ENCODE measurements around the gene NAGK.
"Not testable (repeated sequence)": the region's sequence is repeated elsewhere in the genome, so short reads cannot be mapped to it uniquely, and the experiment has no call there.

Gene NAGK

GRCh38 chr2:71045151-71045550, 23.3 kb upstream of the NAGK start:
- intact Hi-C loops (cut with DNase I; ENCODE audit: low total_unique reads): no loop called here
- TF ChIP-seq, protein P1, sequence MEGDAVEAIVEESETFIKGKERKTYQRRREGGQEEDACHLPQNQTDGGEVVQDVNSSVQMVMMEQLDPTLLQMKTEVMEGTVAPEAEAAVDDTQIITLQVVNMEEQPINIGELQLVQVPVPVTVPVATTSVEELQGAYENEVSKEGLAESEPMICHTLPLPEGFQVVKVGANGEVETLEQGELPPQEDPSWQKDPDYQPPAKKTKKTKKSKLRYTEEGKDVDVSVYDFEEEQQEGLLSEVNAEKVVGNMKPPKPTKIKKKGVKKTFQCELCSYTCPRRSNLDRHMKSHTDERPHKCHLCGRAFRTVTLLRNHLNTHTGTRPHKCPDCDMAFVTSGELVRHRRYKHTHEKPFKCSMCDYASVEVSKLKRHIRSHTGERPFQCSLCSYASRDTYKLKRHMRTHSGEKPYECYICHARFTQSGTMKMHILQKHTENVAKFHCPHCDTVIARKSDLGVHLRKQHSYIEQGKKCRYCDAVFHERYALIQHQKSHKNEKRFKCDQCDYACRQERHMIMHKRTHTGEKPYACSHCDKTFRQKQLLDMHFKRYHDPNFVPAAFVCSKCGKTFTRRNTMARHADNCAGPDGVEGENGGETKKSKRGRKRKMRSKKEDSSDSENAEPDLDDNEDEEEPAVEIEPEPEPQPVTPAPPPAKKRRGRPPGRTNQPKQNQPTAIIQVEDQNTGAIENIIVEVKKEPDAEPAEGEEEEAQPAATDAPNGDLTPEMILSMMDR (IDR thresholded peaks at IDR 0.05): no peak
- H3K36me3 ChIP-seq: no peaks in the 10 kb centered on the region

GRCh38 chr2:71045865-71046548, 22.4 kb upstream of the NAGK start:
- H3K9me3 ChIP-seq: no peaks in the 10 kb centered on the region
- TF ChIP-seq, protein P1 (IDR thresholded peaks at IDR 0.05): no peak
- H3K4me1 ChIP-seq: no peaks in the 10 kb centered on the region
- no peak overlapping the region for H3K4me3 ChIP-seq
- peaks cover 0 to 8% of the 10 kb centered on the region in 2 donors for H3K27me3 ChIP-seq
- intact Hi-C loops (cut with DNase I; ENCODE audit: low total_unique reads): no loop called here
- no peak overlapping the region for H3K27ac ChIP-seq
- no peak for DNase-seq
- H3K36me3 ChIP-seq: no peaks in the 10 kb centered on the region

More at GRCh38 chr2:71045151-71045550, 23.3 kb upstream of the NAGK start:
- peaks cover 0 to 8% of the 10 kb centered on the region in 2 donors for H3K27me3 ChIP-seq
- H3K4me1 ChIP-seq: no peaks in the 10 kb centered on the region
- no peak for DNase-seq
- H3K4me3 ChIP-seq: no peak overlapping the region
- no peak overlapping the region for H3K27ac ChIP-seq
- H3K9me3 ChIP-seq: no peaks in the 10 kb centered on the region

DNA sequence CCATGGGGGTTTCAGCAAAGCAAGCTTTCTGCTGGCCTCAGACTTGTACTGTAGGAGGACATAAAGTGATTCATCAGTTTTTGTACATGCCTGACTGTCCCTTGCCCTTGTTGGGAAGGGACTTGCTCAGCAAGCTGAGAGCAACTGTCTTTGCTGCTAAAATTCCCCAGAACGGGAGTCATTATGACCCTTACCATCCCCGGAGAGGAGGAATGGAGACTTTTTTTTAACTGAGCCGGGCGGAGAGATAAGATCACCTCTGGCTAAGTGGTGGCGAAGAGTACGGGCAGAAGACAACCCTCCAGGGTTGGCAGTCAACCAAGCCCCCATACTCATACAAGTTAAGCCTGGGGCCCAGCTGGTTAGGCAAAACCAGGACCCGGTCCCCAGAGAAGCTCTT, 20.4 kb upstream of the NAGK start:
- DNase-seq: no peak
- Histone ChIP-seq H3K36me3 (no peaks in the 10 kb centered on the region), H3K4me3 (no peak overlapping the region), H3K27ac (no peak overlapping the region), H3K27me3 (peaks cover 0 to 8% of the 10 kb centered on the region in 2 donors), H3K9me3 (no peaks in the 10 kb centered on the region), H3K4me1 (no peaks in the 10 kb centered on the region)
- TF ChIP-seq, protein P1 (IDR thresholded peaks at IDR 0.05): no peak
- intact Hi-C loops (cut with DNase I; ENCODE audit: low total_unique reads): no loop called here

- H3K27me3 ChIP-seq; intact Hi-C loops (cut with DNase I; ENCODE audit: low total_unique reads); H3K4me1 ChIP-seq; H3K4me3 ChIP-seq; DNase-seq; H3K27ac ChIP-seq; H3K9me3 ChIP-seq; H3K36me3 ChIP-seq: not testable (repeated sequence)
Observed at GRCh38 chr2:71049704-71050360, 18.6 kb upstream of the NAGK start.

DNA sequence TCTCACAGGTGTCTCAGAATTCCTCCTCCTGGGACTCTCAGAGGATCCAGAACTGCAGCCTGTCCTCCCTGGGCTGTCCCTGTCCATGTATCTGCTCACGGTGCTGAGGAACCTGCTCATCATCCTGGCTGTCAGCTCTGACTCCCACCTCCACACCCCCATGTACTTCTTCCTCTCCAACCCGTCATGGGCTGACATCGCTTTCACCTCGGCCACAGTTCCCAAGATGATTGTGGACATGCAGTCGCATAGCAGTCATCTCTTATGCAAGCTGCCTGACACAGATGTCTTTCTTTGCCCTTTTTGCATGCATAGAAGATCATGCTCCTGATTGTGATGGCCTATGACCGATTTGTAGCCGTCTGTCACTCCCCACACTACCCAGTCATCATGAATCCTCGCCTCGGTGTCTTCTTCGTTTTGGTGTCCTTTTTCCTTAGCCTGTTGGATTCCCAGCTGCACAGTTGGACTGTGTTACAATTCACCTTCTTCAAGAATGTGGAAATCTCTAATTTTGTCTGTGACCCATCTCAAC, 13.2 kb upstream of the NAGK start:
- DNase-seq; H3K4me3 ChIP-seq; H3K36me3 ChIP-seq; H3K4me1 ChIP-seq; H3K27ac ChIP-seq; intact Hi-C loops (cut with DNase I; ENCODE audit: low total_unique reads); H3K9me3 ChIP-seq: not testable (repeated sequence)
- H3K27me3 ChIP-seq: peaks cover 0 to 13% of the 10 kb centered on the region in 2 donors

DNA sequence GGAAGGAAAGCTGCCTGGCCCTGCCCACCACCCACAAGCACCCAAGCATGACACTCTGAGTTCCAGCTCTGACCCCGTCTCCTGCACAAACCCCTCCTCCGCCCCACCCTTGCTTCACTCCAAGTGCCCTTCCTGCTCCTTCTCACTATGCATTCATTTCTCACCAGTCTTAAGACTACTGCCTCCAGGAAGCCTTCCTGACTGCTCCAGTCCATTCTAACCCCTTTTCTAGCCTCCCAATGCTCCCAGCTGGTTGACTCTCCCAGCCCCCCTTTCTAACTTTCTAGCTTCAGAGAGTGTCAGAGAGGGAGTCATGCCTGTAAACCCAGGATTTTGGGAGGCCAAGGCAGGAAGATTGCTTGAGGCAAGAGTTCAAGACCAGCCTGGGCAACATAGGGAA, 8.2 kb upstream of the NAGK start:
- intact Hi-C loops (cut with DNase I; ENCODE audit: low total_unique reads): no loop called here
- Histone ChIP-seq H3K9me3 (no peaks in the 10 kb centered on the region), H3K36me3 (no peaks in the 10 kb centered on the region), H3K4me1 (no peaks in the 10 kb centered on the region), H3K27ac (no peak overlapping the region), H3K27me3 (peaks cover 0 to 23% of the 10 kb centered on the region in 2 donors), H3K4me3 (no peak overlapping the region)
- no peak for DNase-seq
- TF ChIP-seq, protein P1 (IDR thresholded peaks at IDR 0.05): no peak
